Neural progenitor cell (in vitro differentiated cells): ENCODE results near the gene ARHGAP33. TPM values are rescaled to one million over a fixed set of nuclear protein-coding genes. Genes with fewer than 3 reads are reported as not detected.

Experiments used
- DNase-seq: peaks from one replicate; pipeline ENCODE4 v3.0.0-alpha.2; 2016; ENCODE audit warnings: low spot score
- H2AFZ ChIP-seq: fragments of 200-600 bp; sonication (generic); replicated peaks from 2 replicates; pipeline ENCODE4 v1.6.1; 2016; ENCODE audit warnings: antibody characterized with exemption
- H3F3A ChIP-seq: fragments of 200-600 bp; sonication (generic); 2 replicates; pipeline ENCODE4 v1.6.1; 2016; ENCODE audit warnings: antibody characterized with exemption, low read depth
- H3K27ac ChIP-seq: fragments of 200-600 bp; sonication (generic); 2 replicates; pipeline ENCODE4 v1.5.1; 2016; ENCODE audit warnings: mild to moderate bottlenecking
- H3K27me3 ChIP-seq: fragments of 200-600 bp; sonication (generic); 2 replicates; pipeline ENCODE4 v1.6.1; 2016; ENCODE audit warnings: mild to moderate bottlenecking, moderate library complexity
- H3K36me3 ChIP-seq: fragments of 200-600 bp; sonication (generic); 2 replicates; pipeline ENCODE4 v1.5.1; 2016
- H3K4me1 ChIP-seq: fragments of 200-600 bp; sonication (generic); 2 replicates; pipeline ENCODE4 v1.6.1; 2016; ENCODE audit warnings: mixed run types
- H3K4me2 ChIP-seq: fragments of 200-600 bp; sonication (generic); 2 replicates; pipeline ENCODE4 v1.6.1; 2016
- H3K4me3 ChIP-seq: fragments of 200-600 bp; sonication (generic); 2 replicates; pipeline ENCODE4 v1.5.1; 2016
- H3K79me2 ChIP-seq: fragments of 200-600 bp; sonication (generic); 2 replicates; pipeline ENCODE4 v1.6.1; 2016; ENCODE audit warnings: low read depth
- H3K9ac ChIP-seq: fragments of 200-600 bp; sonication (generic); 2 replicates; pipeline ENCODE4 v1.6.1; 2016
- H3K9me3 ChIP-seq: fragments of 200-600 bp; sonication (generic); 2 replicates; pipeline ENCODE4 v1.5.1; 2016; ENCODE audit warnings: low read depth
- H4K20me1 ChIP-seq: fragments of 200-600 bp; sonication (generic); 2 replicates; pipeline ENCODE4 v1.6.1; 2016; ENCODE audit warnings: low read depth
- H3K27ac Mint-ChIP-seq: 3 replicates; pipeline ENCODE4 v1.8.0; 2021; ENCODE audit warnings: mixed read lengths
- H3K27me3 Mint-ChIP-seq: 2 replicates; pipeline ENCODE4 v1.8.0; 2022; ENCODE audit warnings: low read depth, mild to moderate bottlenecking, inconsistent platforms, moderate library complexity, mixed read lengths; ENCODE audit not compliant: insufficient read depth
- H3K36me3 Mint-ChIP-seq: 3 replicates; pipeline ENCODE4 v1.8.0; 2021; ENCODE audit warnings: mixed read lengths
- H3K4me1 Mint-ChIP-seq: 3 replicates; pipeline ENCODE4 v1.8.0; 2021; ENCODE audit warnings: mixed read lengths
- H3K4me3 Mint-ChIP-seq: 3 replicates; pipeline ENCODE4 v1.8.0; 2021; ENCODE audit warnings: mild to moderate bottlenecking, moderate library complexity, mixed read lengths
- H3K9me3 Mint-ChIP-seq: 3 replicates; pipeline ENCODE4 v1.8.0; 2020; ENCODE audit warnings: mixed read lengths
- EZH2 ChIP-seq: fragments of 200-600 bp; sonication (generic); IDR thresholded peaks from 2 replicates; pipeline ENCODE4 v1.6.1; 2017; ENCODE audit warnings: antibody characterized with exemption, mild to moderate bottlenecking, moderate library complexity
- EZH2phosphoT487 ChIP-seq: fragments of 200-600 bp; sonication (generic); IDR thresholded peaks from 2 replicates; pipeline ENCODE4 v1.6.1; 2017; ENCODE audit warnings: antibody characterized with exemption
- total RNA-seq: library from RNA; depleted of rRNA; stranded (reverse); fragments of >200 nt; gene quantifications from 2 replicates; pipeline ENCODE4 v1.2.3, GENCODE V29; 2015; ENCODE audit warnings: low replicate concordance
- TF ChIP-seq, protein P1 (sequence below): fragments of 200-600 bp; sonication (generic); IDR thresholded peaks from 2 replicates; pipeline ENCODE4 v1.5.1; 2017; ENCODE audit warnings: antibody characterized with exemption, mild to moderate bottlenecking

Gene ARHGAP33
- total RNA-seq, 1 donor from 2014 or later: 6.5 TPM

DNA sequence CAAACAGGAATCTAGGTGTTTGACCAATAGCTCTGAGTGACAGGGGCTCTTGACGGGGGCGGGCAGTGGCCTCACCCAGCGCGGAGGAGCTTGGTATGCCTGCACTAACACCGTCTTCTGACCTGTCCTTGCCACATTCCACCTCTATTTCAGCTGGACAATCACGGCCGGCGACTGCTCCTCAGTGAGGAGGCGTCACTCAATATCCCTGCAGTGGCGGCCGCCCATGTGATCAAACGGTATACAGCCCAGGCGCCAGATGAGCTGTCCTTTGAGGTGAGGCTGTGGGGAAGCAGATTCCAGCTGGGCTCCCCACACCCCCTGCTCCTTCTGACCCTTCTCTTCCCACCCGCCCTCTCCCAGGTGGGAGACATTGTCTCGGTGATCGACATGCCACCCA, 4.7 kb downstream of the ARHGAP33 start:
- Histone ChIP-seq H3K4me2 (no peak overlapping the region), H4K20me1 (peaks cover 35% of the 10 kb centered on the region), H3K4me1 (peaks cover 26% of the 10 kb centered on the region), H3K27me3 (peaks cover 21% of the 10 kb centered on the region), H3K27ac (no peak overlapping the region), H3K9me3 (no peaks in the 10 kb centered on the region), H3F3A (peaks cover 27% of the 10 kb centered on the region), H3K4me3 (no peak overlapping the region), H2AFZ (no peak overlapping the region), H3K79me2 (no peaks in the 10 kb centered on the region), H3K9ac (no peak overlapping the region), H3K36me3 (no peaks in the 10 kb centered on the region)
- no peak for DNase-seq
- H3K36me3 Mint-ChIP-seq: peaks cover 5% of the 10 kb centered on the region
- H3K27me3 Mint-ChIP-seq: peaks cover 6% of the 10 kb centered on the region
- no peak overlapping the region for H3K4me3 Mint-ChIP-seq
- no peak for TF ChIP-seq EZH2
- no peak for TF ChIP-seq EZH2phosphoT487
- TF ChIP-seq, protein P1, sequence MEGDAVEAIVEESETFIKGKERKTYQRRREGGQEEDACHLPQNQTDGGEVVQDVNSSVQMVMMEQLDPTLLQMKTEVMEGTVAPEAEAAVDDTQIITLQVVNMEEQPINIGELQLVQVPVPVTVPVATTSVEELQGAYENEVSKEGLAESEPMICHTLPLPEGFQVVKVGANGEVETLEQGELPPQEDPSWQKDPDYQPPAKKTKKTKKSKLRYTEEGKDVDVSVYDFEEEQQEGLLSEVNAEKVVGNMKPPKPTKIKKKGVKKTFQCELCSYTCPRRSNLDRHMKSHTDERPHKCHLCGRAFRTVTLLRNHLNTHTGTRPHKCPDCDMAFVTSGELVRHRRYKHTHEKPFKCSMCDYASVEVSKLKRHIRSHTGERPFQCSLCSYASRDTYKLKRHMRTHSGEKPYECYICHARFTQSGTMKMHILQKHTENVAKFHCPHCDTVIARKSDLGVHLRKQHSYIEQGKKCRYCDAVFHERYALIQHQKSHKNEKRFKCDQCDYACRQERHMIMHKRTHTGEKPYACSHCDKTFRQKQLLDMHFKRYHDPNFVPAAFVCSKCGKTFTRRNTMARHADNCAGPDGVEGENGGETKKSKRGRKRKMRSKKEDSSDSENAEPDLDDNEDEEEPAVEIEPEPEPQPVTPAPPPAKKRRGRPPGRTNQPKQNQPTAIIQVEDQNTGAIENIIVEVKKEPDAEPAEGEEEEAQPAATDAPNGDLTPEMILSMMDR: no peak
- H3K9me3 Mint-ChIP-seq: no peaks in the 10 kb centered on the region
- peaks cover 15% of the 10 kb centered on the region for H3K4me1 Mint-ChIP-seq
- H3K27ac Mint-ChIP-seq: no peak overlapping the region

DNA sequence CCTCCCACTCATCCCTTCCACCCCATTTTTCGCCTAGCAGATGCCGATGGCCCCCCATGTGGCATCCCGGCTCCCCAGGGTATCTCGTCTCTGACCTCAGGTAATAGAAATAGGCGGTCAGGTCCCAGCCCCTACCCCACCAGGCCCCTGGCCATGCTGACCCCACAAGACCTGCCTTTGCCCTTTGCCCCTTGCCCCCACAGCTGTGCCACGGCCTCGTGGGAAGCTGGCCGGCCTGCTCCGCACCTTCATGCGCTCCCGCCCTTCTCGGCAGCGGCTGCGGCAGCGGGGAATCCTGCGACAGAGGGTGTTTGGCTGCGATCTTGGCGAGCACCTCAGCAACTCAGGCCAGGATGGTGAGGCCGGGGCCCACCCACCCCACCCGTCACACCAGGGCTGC, 5.4 kb downstream of the ARHGAP33 start:
- H3K79me2 ChIP-seq: no peaks in the 10 kb centered on the region
- no peak overlapping the region for H3K27ac ChIP-seq
- no peaks in the 10 kb centered on the region for H3K36me3 ChIP-seq
- peaks cover 29% of the 10 kb centered on the region for H3F3A ChIP-seq
- H3K27me3 ChIP-seq: peaks cover 28% of the 10 kb centered on the region
- H3K27me3 Mint-ChIP-seq: peaks cover 4% of the 10 kb centered on the region
- no peak overlapping the region for H2AFZ ChIP-seq
- H3K27ac Mint-ChIP-seq: no peak overlapping the region
- H3K9me3 Mint-ChIP-seq: no peaks in the 10 kb centered on the region
- peaks cover 5% of the 10 kb centered on the region for H3K36me3 Mint-ChIP-seq
- H3K4me3 Mint-ChIP-seq: no peak overlapping the region
- no peak overlapping the region for H3K4me2 ChIP-seq
- DNase-seq: no peak
- peaks cover 27% of the 10 kb centered on the region for H3K4me1 ChIP-seq
- peaks cover 40% of the 10 kb centered on the region for H4K20me1 ChIP-seq
- H3K9me3 ChIP-seq: no peaks in the 10 kb centered on the region
- TF ChIP-seq, protein P1: no peak
- H3K9ac ChIP-seq: no peak overlapping the region
- peaks cover 13% of the 10 kb centered on the region for H3K4me1 Mint-ChIP-seq
- H3K4me3 ChIP-seq: no peak overlapping the region

DNA sequence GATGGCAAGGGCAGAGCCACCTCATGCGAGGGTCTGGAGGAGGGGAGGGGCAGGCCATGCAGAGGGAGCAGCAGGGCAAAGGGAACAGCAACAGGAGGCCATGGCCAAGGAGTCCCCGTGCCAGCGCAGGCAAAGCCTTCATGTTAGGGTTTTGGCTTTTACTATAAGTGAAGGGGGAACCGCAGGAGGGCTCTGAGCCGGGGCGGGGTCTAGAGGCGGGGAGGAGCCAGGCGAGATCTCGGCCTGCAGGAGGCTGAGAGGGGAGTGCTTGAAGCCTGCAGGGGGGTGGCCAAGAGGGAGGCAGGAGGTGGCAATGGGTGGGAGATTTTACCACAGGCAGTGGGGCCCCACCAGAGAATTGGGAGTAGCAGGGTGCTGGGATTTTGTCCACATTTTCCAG, 6.3 kb downstream of the ARHGAP33 start:
- TF ChIP-seq EZH2phosphoT487 (no peak), EZH2 (no peak)
- TF ChIP-seq, protein P1: no peak
- DNase-seq: no peak
- Histone ChIP-seq H3K9ac (no peak overlapping the region), H3K27ac (no peak overlapping the region), H2AFZ (no peak overlapping the region), H3K36me3 (no peaks in the 10 kb centered on the region), H3K9me3 (no peaks in the 10 kb centered on the region), H3K4me2 (no peak overlapping the region), H4K20me1 (peaks cover 34% of the 10 kb centered on the region), H3F3A (peaks cover 23% of the 10 kb centered on the region), H3K4me3 (no peak overlapping the region), H3K79me2 (no peaks in the 10 kb centered on the region), H3K4me1 (peaks cover 20% of the 10 kb centered on the region), H3K27me3 (peaks cover 30% of the 10 kb centered on the region)
- H3K4me1 Mint-ChIP-seq: peaks cover 6% of the 10 kb centered on the region
- peaks cover 4% of the 10 kb centered on the region for H3K27me3 Mint-ChIP-seq
- H3K9me3 Mint-ChIP-seq: no peaks in the 10 kb centered on the region
- no peak overlapping the region for H3K4me3 Mint-ChIP-seq
- H3K36me3 Mint-ChIP-seq: peaks cover 5% of the 10 kb centered on the region
- no peak overlapping the region for H3K27ac Mint-ChIP-seq

DNA sequence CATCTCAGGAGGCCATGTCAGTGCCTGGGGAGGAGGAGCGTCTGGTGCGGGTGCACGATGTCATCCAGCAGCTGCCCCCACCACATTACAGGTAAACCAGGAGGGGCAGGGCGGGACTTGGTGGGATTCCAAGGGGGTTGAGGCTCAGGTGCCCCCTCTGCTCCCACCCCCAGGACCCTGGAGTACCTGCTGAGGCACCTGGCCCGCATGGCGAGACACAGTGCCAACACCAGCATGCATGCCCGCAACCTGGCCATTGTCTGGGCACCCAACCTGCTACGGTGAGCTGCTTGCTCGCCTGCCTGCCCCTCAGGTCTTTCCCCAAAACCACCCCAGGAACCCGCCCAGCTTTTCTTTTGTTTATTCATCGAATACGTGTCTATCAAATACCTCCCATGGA, 7.2 kb downstream of the ARHGAP33 start:
- Histone ChIP-seq H3K79me2 (no peaks in the 10 kb centered on the region), H3K27me3 (peaks cover 30% of the 10 kb centered on the region), H3K4me3 (no peak overlapping the region), H3K4me2 (no peak overlapping the region), H3K4me1 (peaks cover 10% of the 10 kb centered on the region), H3K9me3 (no peaks in the 10 kb centered on the region), H3K36me3 (no peaks in the 10 kb centered on the region), H2AFZ (no peak overlapping the region), H3K9ac (no peak overlapping the region), H3K27ac (no peak overlapping the region), H3F3A (peaks cover 17% of the 10 kb centered on the region), H4K20me1 (peaks cover 25% of the 10 kb centered on the region)
- Mint-ChIP-seq H3K4me1 (no peaks in the 10 kb centered on the region), H3K9me3 (no peaks in the 10 kb centered on the region), H3K4me3 (no peak overlapping the region), H3K27ac (no peak overlapping the region), H3K36me3 (peaks cover 5% of the 10 kb centered on the region), H3K27me3 (no peaks in the 10 kb centered on the region)
- TF ChIP-seq EZH2phosphoT487: no peak
- TF ChIP-seq, protein P1: no peak
- no peak for TF ChIP-seq EZH2
- DNase-seq: no peak
